HepG2 (cell line): Measurements from ENCODE around the gene RNLS. TPM values are rescaled to one million over a fixed set of nuclear protein-coding genes. Genes with fewer than 3 reads are reported as not detected.

Experiments
- ATAC-seq: fragments of 200-7000 bp; cut with Tn5 transposase; 3 replicates; pipeline ENCODE4 v1.9.1; 2020; ENCODE audit warnings: mild to moderate bottlenecking, moderate library complexity
- BruUV-seq: library from RNA; stranded (reverse); fragments of 400-500 nt; replicated peaks from 2 replicates; lab custom pipeline; 2021; lab: Mats Ljungman, UMichigan
- CTCF ChIA-PET: fragments of 300-600 bp; formaldehyde crosslinking; extraction: SDS; loops from one replicate; lab custom pipeline; 2021; ENCODE audit warnings: low total read pairs, inconsistent platforms, low intra/inter-chr PET ratio; lab: Yijun Ruan, JAX
- POLR2A ChIA-PET: fragments of 350-600 bp; sonication (Branson Sonifier 250); formaldehyde crosslinking; loops from one replicate; lab custom pipeline; 2020; ENCODE audit warnings: antibody characterized with exemption, inconsistent platforms; lab: Yijun Ruan, JAX
- DNase-seq: peaks from one replicate; pipeline ENCODE4 v3.0.0-alpha.2; 2015; ENCODE audit warnings: low spot score
- FAIRE-seq: peaks from 3 replicates; lab custom pipeline; 2011; peaks lifted over from hg19 to GRCh38; lab: Jason Lieb, UNC
- H2AFZ ChIP-seq: one replicate; pipeline ENCODE4 v1.6.1; 2011; ENCODE audit warnings: low read length, inconsistent platforms
- H3K27ac ChIP-seq: fragments of 300-600 bp; 3 replicates; pipeline ENCODE4 v1.8.0; 2011; ENCODE audit warnings: mixed run types, mild to moderate bottlenecking, mixed read lengths, low read length, inconsistent platforms; ENCODE audit not compliant: insufficient read depth; ENCODE audit errors: extremely low read length
- H3K27me3 ChIP-seq, 2 experiments: fragments of 200-600 bp in 1 of 2; 2 replicates in 1 of 2; 3 replicates in 1 of 2; pipeline versions ENCODE4 v1.6.0 to v1.8.0; 2011; ENCODE audit warnings: low read length in 2 of 2, mild to moderate bottlenecking in 2 of 2, moderate library complexity in 2 of 2, inconsistent platforms in 1 of 2; ENCODE audit not compliant: insufficient read depth in 2 of 2, control insufficient read depth in 1 of 2
- H3K36me3 ChIP-seq, 2 experiments: fragments of 200-600 bp in 1 of 2; replicated peaks in 1 of 2; 2 replicates in 1 of 2; 3 replicates in 1 of 2; pipeline versions ENCODE4 v1.5.1 to v1.8.0; 2011; ENCODE audit warnings: low read length in 2 of 2, inconsistent platforms in 1 of 2; ENCODE audit not compliant: insufficient read depth in 2 of 2, control insufficient read depth in 1 of 2
- H3K4me1 ChIP-seq: 2 replicates; pipeline ENCODE4 v1.5.1; 2012; ENCODE audit warnings: low read length, inconsistent platforms; ENCODE audit not compliant: insufficient read depth
- H3K4me2 ChIP-seq: 2 replicates; pipeline ENCODE4 v1.6.0; 2011; ENCODE audit warnings: low read depth, low read length, inconsistent platforms
- H3K4me3 ChIP-seq, 3 experiments: fragments of 200-600 bp in 1 of 3; sonication (generic), shearing (Covaris generic) in 1 of 3; replicated peaks in 1 of 3; 2 replicates each; pipeline ENCODE4 v1.5.1; 2011 to 2016; ENCODE audit warnings: low read length in 3 of 3, inconsistent platforms in 2 of 3, low read depth in 2 of 3, mild to moderate bottlenecking in 2 of 3, control low read depth in 1 of 3, mixed read lengths in 1 of 3; ENCODE audit not compliant: insufficient read depth in 1 of 3
- H3K79me2 ChIP-seq: one replicate; pipeline ENCODE4 v1.6.1; 2011; ENCODE audit warnings: low read length, inconsistent platforms; ENCODE audit not compliant: insufficient read depth
- H3K9ac ChIP-seq: 2 replicates; pipeline ENCODE4 v1.6.0; 2011; ENCODE audit warnings: mild to moderate bottlenecking, low read depth, low read length, inconsistent platforms; ENCODE audit not compliant: insufficient read depth
- H3K9me3 ChIP-seq: 2 replicates; pipeline ENCODE4 v1.5.1; 2012; ENCODE audit warnings: mild to moderate bottlenecking, low read length
- H4K20me1 ChIP-seq: 2 replicates; pipeline ENCODE4 v1.6.0; 2011; ENCODE audit warnings: inconsistent platforms, mild to moderate bottlenecking, low read length, moderate library complexity; ENCODE audit not compliant: insufficient read depth
- ATF7 ChIP-seq, 2 experiments: fragments of 450-650 bp in 1 of 2; sonication (generic) in 1 of 2; formaldehyde crosslinking in 1 of 2; IDR thresholded peaks; 2 replicates each; pipeline versions ENCODE4 v1.4.0 to v1.6.1; 2016 to 2020; ENCODE audit warnings: antibody characterized with exemption in 1 of 2, mild to moderate bottlenecking in 1 of 2, missing genetic modification reagents in 1 of 2
- FOSL1 ChIP-seq: sonication (generic); formaldehyde crosslinking; IDR thresholded peaks from 2 replicates; pipeline ENCODE4 v1.9.0; 2021; ENCODE audit warnings: missing genetic modification reagents, borderline replicate concordance
- FOSL2 ChIP-seq: sonication (generic); formaldehyde crosslinking; IDR thresholded peaks from 2 replicates; pipeline ENCODE4 v1.4.0; 2020; ENCODE audit warnings: missing genetic modification reagents
- FOXM1 ChIP-seq: sonication (generic); formaldehyde crosslinking; IDR thresholded peaks from 2 replicates; pipeline ENCODE4 v1.5.0; 2020; ENCODE audit warnings: missing genetic modification reagents
- GZF1 ChIP-seq: sonication (generic); formaldehyde crosslinking; IDR thresholded peaks from 2 replicates; pipeline ENCODE4 v1.5.1; 2020; ENCODE audit warnings: mild to moderate bottlenecking, missing genetic modification reagents
- HMGXB3 ChIP-seq: sonication (generic); formaldehyde crosslinking; IDR thresholded peaks from 2 replicates; pipeline ENCODE4 v1.4.0; 2020; ENCODE audit warnings: missing genetic modification reagents, borderline replicate concordance
- HOXA5 ChIP-seq: sonication (generic); formaldehyde crosslinking; IDR thresholded peaks from 2 replicates; pipeline ENCODE4 v1.4.0; 2020; ENCODE audit warnings: missing genetic modification reagents
- JUN ChIP-seq: sonication (generic); formaldehyde crosslinking; IDR thresholded peaks from 2 replicates; pipeline ENCODE4 v1.4.0; 2020; ENCODE audit warnings: mild to moderate bottlenecking, missing genetic modification reagents
- MEIS2 ChIP-seq: sonication (generic); formaldehyde crosslinking; IDR thresholded peaks from 2 replicates; pipeline ENCODE4 v1.9.0; 2021; ENCODE audit warnings: mild to moderate bottlenecking, missing genetic modification reagents
- NR2F1 ChIP-seq, 2 experiments: fragments of 450-650 bp in 1 of 2; formaldehyde crosslinking in 1 of 2; IDR thresholded peaks; 2 replicates each; pipeline versions ENCODE4 v1.5.0 to v1.6.1; 2016 to 2020; ENCODE audit warnings: mild to moderate bottlenecking in 1 of 2, missing compliant biosample characterization in 1 of 2, missing genetic modification reagents in 1 of 2, moderate library complexity in 1 of 2
- PRMT3 ChIP-seq: sonication (generic); formaldehyde crosslinking; IDR thresholded peaks from 2 replicates; pipeline ENCODE4 v1.8.1; 2022; ENCODE audit warnings: low read depth, mild to moderate bottlenecking, moderate library complexity, missing genetic modification reagents, borderline replicate concordance
- SMARCC2 ChIP-seq: fragments of 450-650 bp; IDR thresholded peaks from 2 replicates; pipeline ENCODE4 v1.6.1; 2017; ENCODE audit warnings: antibody characterized with exemption, mild to moderate bottlenecking
- TSC22D2 ChIP-seq: sonication (generic); formaldehyde crosslinking; IDR thresholded peaks from 2 replicates; pipeline ENCODE4 v1.5.1; 2020; ENCODE audit warnings: missing genetic modification reagents, mild to moderate bottlenecking, borderline replicate concordance
- ZNF432 ChIP-seq: sonication (generic); formaldehyde crosslinking; IDR thresholded peaks from 2 replicates; pipeline ENCODE4 v1.5.0; 2020; ENCODE audit warnings: missing genetic modification reagents, mild to moderate bottlenecking, borderline replicate concordance
- ZNF597 ChIP-seq: sonication (generic); formaldehyde crosslinking; IDR thresholded peaks from 2 replicates; pipeline ENCODE4 v1.5.0; 2020; ENCODE audit warnings: missing genetic modification reagents
- ZNF652 ChIP-seq: IDR thresholded peaks from 2 replicates; pipeline ENCODE4 v1.6.1; 2016; ENCODE audit warnings: low read depth, borderline replicate concordance
- ZNF746 ChIP-seq: sonication (generic); formaldehyde crosslinking; IDR thresholded peaks from 2 replicates; pipeline ENCODE4 v1.8.0; 2022; ENCODE audit warnings: mild to moderate bottlenecking, missing genetic modification reagents
- WGBS: methylation state at CpG from one replicate; pipeline ENCODE4 v1.1.6; 2017; ENCODE audit warnings: low lambda C conversion rate; 5-methylcytosine and 5-hydroxymethylcytosine counted together
- in situ Hi-C: cut with HindIII; loops from 2 replicates; pipeline ENCODE4 v1.10.0; 2017; ENCODE audit warnings: low pct_unique_long_range_greater_than_20kb; ENCODE audit not compliant: extremely low pct_ligation_motif_present
- intact Hi-C: fragments of 100-400 bp; cut with micrococcal nuclease; formaldehyde crosslinking; loops from one replicate; pipeline ENCODE4 v1.10.0; 2022; ENCODE audit not compliant: unreplicated experiment
- polyA plus RNA-seq, 8 experiments: library from polyadenylated mRNA; depleted of rRNA in 3 of 8; stranded (reverse) in 7 of 8; unstranded in 1 of 8; fragments of >200 nt; fragmentation: Illumina TruSeq in 4 of 8; extraction: Trizol in 4 of 8; gene quantifications; 2 replicates each; pipeline versions ENCODE4 v1.2.1 to v1.2.3, GENCODE V29; 2011 to 2016; ENCODE audit warnings: low read depth in 4 of 8, missing spikeins in 1 of 8, mixed read lengths in 1 of 8; ENCODE audit not compliant: insufficient read depth in 1 of 8
- total RNA-seq, 5 experiments: library from RNA; depleted of rRNA; stranded (reverse); fragments of >200 nt; fragmentation: Illumina TruSeq; extraction: Trizol; gene quantifications; 2 replicates each; pipeline ENCODE4 v1.2.3, GENCODE V29; 2016; ENCODE audit warnings: low read depth in 1 of 5

Gene RNLS
- total and polyA plus RNA-seq, 2 of the 13 experiments (the other 11 are each of a cell fraction or from before 2014, with no cell fraction given): not detected

- TF ChIP-seq ZNF432 (CRISPR knock-in tag) (no peak), SMARCC2 (no peak)
These were observed 302.6 kb downstream of the RNLS start (continued) for GRCh38 chr10:88280518-88280917.

GRCh38 chr10:88278912-88279311, 304.2 kb downstream of the RNLS start:
- DNase-seq: no peak
- H3K36me3 ChIP-seq: no peaks in the 10 kb centered on the region
- no peak overlapping the region for H3K27ac ChIP-seq
- in situ Hi-C loops (no loop called here), intact Hi-C loops (no loop called here)
- no peak overlapping the region for H3K9ac ChIP-seq
- POLR2A ChIA-PET: no interaction called here
- no peaks in the 10 kb centered on the region for H4K20me1 ChIP-seq
- CTCF ChIA-PET: no interaction called here
- H3K9me3 ChIP-seq: no peaks in the 10 kb centered on the region
- FAIRE-seq: no peak
- no peak overlapping the region for H2AFZ ChIP-seq
- H3K27me3 ChIP-seq: no peaks in the 10 kb centered on the region
- 39% methylated on average over 2 of the region's 2 CpGs for whole genome bisulfite sequencing
- H3K4me2 ChIP-seq: no peak overlapping the region
- no peaks in the 10 kb centered on the region for H3K79me2 ChIP-seq
- ATAC-seq: no peak
- no TSS peak for BruUV-seq
- no peaks in the 10 kb centered on the region for H3K4me1 ChIP-seq
- no peak overlapping the region for H3K4me3 ChIP-seq
- TF ChIP-seq JUN: no peak
- no peak for TF ChIP-seq FOXM1 (CRISPR knock-in tag)
- TF ChIP-seq FOSL1 (CRISPR knock-in tag): no peak
- TF ChIP-seq ZNF652 (CRISPR knock-in tag): no peak
- no peak for TF ChIP-seq FOSL2
- TF ChIP-seq HMGXB3 (CRISPR knock-in tag): no peak
- no peak for TF ChIP-seq PRMT3 (CRISPR knock-in tag)
- no peak for TF ChIP-seq ZNF597 (CRISPR knock-in tag)
- no peak for TF ChIP-seq HOXA5 (CRISPR knock-in tag)
- TF ChIP-seq GZF1: no peak
- TF ChIP-seq NR2F1 (CRISPR knock-in tag; IDR thresholded peaks at IDR 0.05): no peak
- no peak for TF ChIP-seq MEIS2 (CRISPR knock-in tag)
- TF ChIP-seq ATF7 (IDR thresholded peaks at IDR 0.05): no peak
- TF ChIP-seq ATF7 (CRISPR knock-in tag; IDR thresholded peaks at IDR 0.05): no peak
- TF ChIP-seq TSC22D2: no peak
- TF ChIP-seq ZNF746 (CRISPR knock-in tag): no peak
